K562 (cell line): Measurements from ENCODE around the gene FBXO10. TPM values are rescaled to one million over a fixed set of nuclear protein-coding genes. Genes with fewer than 3 reads are reported as not detected.
A peak's percentile ranks its signal among the peaks of the same experiment; 100 is the strongest.

Experiments
- ARHGAP35 ChIP-seq: fragments of 450-650 bp; IDR thresholded peaks from 2 replicates; pipeline ENCODE4 v1.6.1; 2018; ENCODE audit not compliant: partially characterized antibody
- ATF1 ChIP-seq, 2 experiments: fragments of 450-650 bp in 1 of 2; IDR thresholded peaks; 2 replicates each; pipeline ENCODE4 v1.6.1; 2016; ENCODE audit warnings: missing compliant biosample characterization in 1 of 2, missing genetic modification characterization in 1 of 2
- COPS2 ChIP-seq: fragments of 450-650 bp; conservative IDR thresholded peaks from 2 replicates; pipeline ENCODE4 v1.6.1; 2016; ENCODE audit warnings: mild to moderate bottlenecking, moderate library complexity
- ETS2 ChIP-seq: IDR thresholded peaks from 2 replicates; pipeline ENCODE4 v1.6.1; 2016; ENCODE audit warnings: borderline replicate concordance, missing genetic modification characterization, mild to moderate bottlenecking, moderate library complexity, missing compliant biosample characterization; ENCODE audit not compliant: poor library complexity, severe bottlenecking
- GTF3C2 ChIP-seq: IDR thresholded peaks from 3 replicates; pipeline ENCODE4 v1.6.1; 2011; ENCODE audit warnings: borderline replicate concordance, mild to moderate bottlenecking, moderate library complexity; ENCODE audit not compliant: insufficient read length; ENCODE audit errors: extremely low read depth
- HDAC1 ChIP-seq, 2 experiments: fragments of 450-650 bp; IDR thresholded peaks; 2 replicates each; pipeline ENCODE4 v1.6.1; 2016 to 2017; ENCODE audit warnings: inconsistent platforms in 1 of 2, mild to moderate bottlenecking in 1 of 2, moderate library complexity in 1 of 2
- IRF2 ChIP-seq: sonication (generic); formaldehyde crosslinking; IDR thresholded peaks from 2 replicates; pipeline ENCODE4 v1.8.1; 2022; ENCODE audit warnings: mild to moderate bottlenecking, missing genetic modification reagents
- L3MBTL2 ChIP-seq: fragments of 450-650 bp; IDR thresholded peaks from 2 replicates; pipeline ENCODE4 v1.6.1; 2016; ENCODE audit warnings: mild to moderate bottlenecking, moderate library complexity
- MAFG ChIP-seq: fragments of 450-650 bp; conservative IDR thresholded peaks from 2 replicates; pipeline ENCODE4 v1.6.1; 2016; ENCODE audit warnings: missing genetic modification characterization, missing compliant biosample characterization
- NCOA6 ChIP-seq: fragments of 450-650 bp; IDR thresholded peaks from 2 replicates; pipeline ENCODE4 v1.6.1; 2017; ENCODE audit warnings: mild to moderate bottlenecking
- PYGO2 ChIP-seq: fragments of 450-650 bp; IDR thresholded peaks from 2 replicates; pipeline ENCODE4 v1.6.1; 2016; ENCODE audit warnings: mild to moderate bottlenecking, missing genetic modification characterization, moderate library complexity, missing compliant biosample characterization
- RBFOX2 ChIP-seq: fragments of 200-400 bp; formaldehyde crosslinking; IDR thresholded peaks from 2 replicates; pipeline ENCODE4 v1.6.1; 2017; ENCODE audit warnings: low read depth, mild to moderate bottlenecking, low read length, moderate library complexity
- RFX7 ChIP-seq: fragments of 250-450 bp; sonication (Bioruptor Pico); IDR thresholded peaks from 2 replicates; pipeline ENCODE4 v1.5.1; 2021; ENCODE audit warnings: mild to moderate bottlenecking
- RNF219 ChIP-seq: fragments of 250-450 bp; sonication (Bioruptor Pico); IDR thresholded peaks from 2 replicates; pipeline ENCODE4 v1.5.0; 2022; ENCODE audit warnings: mild to moderate bottlenecking
- SMARCE1 ChIP-seq: fragments of 450-650 bp; IDR thresholded peaks from 2 replicates; pipeline ENCODE4 v1.7.1; 2016; ENCODE audit warnings: mild to moderate bottlenecking
- THAP7 ChIP-seq: fragments of 250-450 bp; sonication (Bioruptor Pico); IDR thresholded peaks from 2 replicates; pipeline ENCODE4 v1.5.0; 2021
- ZBED1 ChIP-seq: IDR thresholded peaks from 2 replicates; pipeline ENCODE4 v1.6.1; 2014
- ZNF124 ChIP-seq: sonication (generic); formaldehyde crosslinking; IDR thresholded peaks from 2 replicates; pipeline ENCODE4 v1.8.1; 2022; ENCODE audit warnings: missing genetic modification reagents
- ZNF263 ChIP-seq: sonication (generic); formaldehyde crosslinking; IDR thresholded peaks from 2 replicates; pipeline ENCODE4 v1.8.0; 2022; ENCODE audit warnings: mild to moderate bottlenecking, missing genetic modification reagents, borderline replicate concordance
- ZNF695 ChIP-seq: fragments of 450-650 bp; formaldehyde crosslinking; IDR thresholded peaks from 2 replicates; pipeline ENCODE4 v1.4.0; 2020; ENCODE audit warnings: mild to moderate bottlenecking, moderate library complexity
- ZNF707 ChIP-seq: fragments of 250-450 bp; sonication (Bioruptor Pico); conservative IDR thresholded peaks from 2 replicates; pipeline ENCODE4 v1.8.0; 2022; ENCODE audit warnings: inconsistent platforms, mild to moderate bottlenecking, moderate library complexity
- polyA plus RNA-seq, 8 experiments: library from polyadenylated mRNA; depleted of rRNA in 4 of 8; stranded (reverse) in 5 of 8; unstranded in 3 of 8; fragments of >200 nt; fragmentation: Nextera tagmentation in 2 of 8; fragmentation: Illumina TruSeq in 1 of 8; extraction: Ambion mirVana in 2 of 8; extraction: Trizol in 1 of 8; gene quantifications; 2 replicates each; pipeline versions ENCODE4 v1.2.1 to v1.2.3, GENCODE V29; 2011 to 2014; ENCODE audit warnings: inconsistent platforms in 1 of 8, missing spikeins in 1 of 8
- total RNA-seq, 7 experiments: library from RNA; depleted of rRNA in 6 of 7; stranded (reverse); fragments of >200 nt in 6 of 7; fragmentation: Illumina TruSeq in 2 of 7; extraction: Trizol in 2 of 7; gene quantifications; 2 replicates each; pipeline versions ENCODE4 v1.2.1 to v1.2.3, GENCODE V29; 2011 to 2021; ENCODE audit warnings: low replicate concordance in 1 of 7

The FBXO10 gene
- total and polyA plus RNA-seq, 9 of the 15 experiments (the other 6 are each of a cell fraction or from before 2014, with no cell fraction given) = 0.84 to 9.9 (median 6.0) TPM

GRCh38 chr9:37465249-37466036 lies 110.7 kb downstream of the FBXO10 start, which contains the start of gene ZBTB5 (continued):
- no peak for TF ChIP-seq GTF3C2
- no peak for TF ChIP-seq ZNF263 (CRISPR knock-in tag)
- TF ChIP-seq ATF1 (CRISPR knock-in tag; IDR thresholded peaks at IDR 0.05) = peak; percentile 77
- peak; percentile 96 for TF ChIP-seq ATF1 (tag; IDR thresholded peaks at IDR 0.05)
- no peak for TF ChIP-seq ETS2 (tag)
- peak; percentile 87 for TF ChIP-seq L3MBTL2
- no peak for TF ChIP-seq ZNF707 (CRISPR knock-in tag)
- TF ChIP-seq RFX7 (CRISPR knock-in tag) = no peak
- no peak for TF ChIP-seq COPS2
- TF ChIP-seq ZBED1 = no peak
- peak in 1 of 2 experiments; percentile 94; a peak in 2 of 4 replicates for TF ChIP-seq HDAC1 (IDR thresholded peaks at IDR 0.05)
- no peak for TF ChIP-seq ARHGAP35
- no peak for TF ChIP-seq THAP7 (CRISPR knock-in tag)
- TF ChIP-seq IRF2 (CRISPR knock-in tag) = no peak
- no peak for TF ChIP-seq ZNF124
- TF ChIP-seq RNF219 (CRISPR knock-in tag) = no peak
- TF ChIP-seq MAFG (tag) = no peak
- no peak for TF ChIP-seq NCOA6
- no peak for TF ChIP-seq ZNF695 (CRISPR knock-in tag)
- TF ChIP-seq SMARCE1 = no peak
- peak; percentile 46 for TF ChIP-seq RBFOX2
- no peak for TF ChIP-seq PYGO2 (tag)
